EL (cell line): ENCODE measurements around the gene ISCA2.
"Not testable (repeated sequence)": the region's sequence is repeated elsewhere in the genome, so short reads cannot be mapped to it uniquely, and the experiment has no call there.

Experiments
- DNase-seq: peaks from one replicate; pipeline ENCODE4 v3.0.0-alpha.2; 2016

The ISCA2 gene

DNA sequence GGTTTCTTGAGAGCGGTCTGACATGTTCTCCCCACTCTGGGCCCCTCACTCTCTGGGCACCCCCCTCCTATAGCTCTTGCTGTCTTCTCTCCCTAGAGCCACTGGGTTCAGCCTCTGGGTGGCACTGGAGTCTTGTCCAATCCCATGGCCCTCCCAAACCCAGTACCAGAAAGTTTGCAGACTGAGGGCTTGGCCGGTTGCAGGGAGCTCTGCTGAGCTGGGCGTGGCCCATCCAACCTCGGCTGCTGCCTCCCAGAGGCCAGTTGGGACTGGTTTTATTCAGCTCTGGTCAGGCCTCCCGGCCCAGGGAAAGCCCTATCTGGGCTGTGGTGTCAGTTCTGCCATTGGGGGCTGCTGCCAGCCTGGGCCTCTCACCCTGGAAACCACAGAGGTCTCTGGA, 37.9 kb downstream of the ISCA2 start:
- peak; percentile 50 for DNase-seq

DNA sequence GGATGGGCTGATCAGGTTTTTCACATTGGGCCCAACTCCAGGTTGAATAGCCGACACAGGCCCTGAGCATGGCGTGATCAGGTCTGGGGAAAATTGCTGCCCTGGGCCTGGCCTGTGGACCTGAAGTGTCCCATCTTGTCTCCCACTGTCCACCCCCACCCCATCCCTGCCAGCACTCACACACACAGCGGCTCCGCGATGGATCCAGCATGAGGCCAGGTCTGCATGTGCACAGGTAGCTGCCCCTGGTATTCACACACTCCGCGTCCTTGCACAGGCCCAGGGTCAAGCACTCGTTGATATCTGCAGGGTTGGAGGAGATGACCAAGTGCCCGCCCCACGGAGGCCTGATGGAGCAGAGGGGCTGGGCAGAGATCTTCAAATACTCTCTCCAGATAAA, 38.7 kb downstream of the ISCA2 start:
- DNase-seq: no peak

DNA sequence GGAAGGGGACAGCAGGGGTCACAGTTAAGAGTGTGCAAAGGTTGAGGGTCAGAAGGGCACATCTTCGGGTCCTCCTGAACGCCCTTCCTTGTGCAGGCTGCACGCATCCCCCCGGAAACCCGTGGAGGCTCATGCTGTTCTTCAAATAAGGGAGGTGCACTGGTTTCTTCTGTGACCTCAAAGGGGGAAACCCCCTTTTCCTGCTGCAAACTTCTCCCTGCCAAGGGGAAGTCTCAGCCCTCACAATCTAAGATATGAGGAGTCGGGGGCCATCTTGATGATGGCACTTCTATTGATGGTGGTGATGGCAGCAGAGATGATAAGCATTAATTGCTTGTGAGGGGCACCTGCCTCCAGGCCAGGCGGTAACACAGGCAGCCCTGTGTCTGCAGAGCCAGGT, 40.0 kb downstream of the ISCA2 start:
- DNase-seq: no peak

DNA sequence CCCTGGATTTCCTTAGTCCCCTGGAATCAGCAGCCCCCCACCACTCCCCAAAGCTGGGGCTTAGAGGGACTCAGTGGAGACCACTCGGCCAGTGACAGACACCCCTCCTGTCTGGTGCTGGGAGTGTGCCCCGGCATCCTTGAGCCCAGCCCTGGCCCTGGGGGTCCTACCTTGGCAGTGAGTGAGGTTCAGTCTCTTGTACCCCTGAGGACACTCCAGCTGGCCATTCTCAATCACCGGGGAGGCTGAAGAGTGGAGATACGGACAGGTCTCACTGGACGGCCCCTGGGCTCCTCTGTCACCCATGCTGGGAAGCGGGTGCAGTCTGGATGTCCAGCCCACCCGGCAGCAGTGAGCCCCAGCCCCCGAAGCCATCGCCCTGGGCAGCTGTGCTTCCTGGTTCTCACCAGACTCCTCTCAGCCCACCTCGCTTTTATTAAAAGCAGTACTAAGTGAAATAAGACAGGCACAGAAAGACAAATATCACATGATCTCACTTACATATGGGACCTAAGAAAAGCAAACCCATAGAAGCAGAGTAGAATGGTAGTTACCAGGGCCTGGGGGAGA, 42.3 kb downstream of the ISCA2 start:
- no peak for DNase-seq

DNA sequence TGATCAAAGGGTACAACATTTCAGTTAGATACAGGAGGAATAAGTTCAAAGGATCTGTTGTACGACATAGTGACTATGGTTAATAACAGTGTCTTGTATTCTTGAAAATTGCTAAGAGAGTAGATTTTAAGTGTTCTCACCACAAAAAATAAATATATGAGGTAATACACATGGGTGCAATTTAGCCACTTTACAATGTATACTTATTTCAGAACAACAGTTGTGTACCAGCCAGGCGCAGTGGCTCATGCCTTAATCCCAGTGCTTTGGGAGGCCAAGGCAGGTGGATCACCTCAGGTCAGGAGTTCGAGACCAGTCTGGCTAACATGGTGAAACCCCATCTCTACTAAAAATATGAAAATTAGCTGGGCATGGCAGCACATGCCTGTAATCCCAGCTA, 42.8 kb downstream of the ISCA2 start:
- DNase-seq: not testable (repeated sequence)

DNA sequence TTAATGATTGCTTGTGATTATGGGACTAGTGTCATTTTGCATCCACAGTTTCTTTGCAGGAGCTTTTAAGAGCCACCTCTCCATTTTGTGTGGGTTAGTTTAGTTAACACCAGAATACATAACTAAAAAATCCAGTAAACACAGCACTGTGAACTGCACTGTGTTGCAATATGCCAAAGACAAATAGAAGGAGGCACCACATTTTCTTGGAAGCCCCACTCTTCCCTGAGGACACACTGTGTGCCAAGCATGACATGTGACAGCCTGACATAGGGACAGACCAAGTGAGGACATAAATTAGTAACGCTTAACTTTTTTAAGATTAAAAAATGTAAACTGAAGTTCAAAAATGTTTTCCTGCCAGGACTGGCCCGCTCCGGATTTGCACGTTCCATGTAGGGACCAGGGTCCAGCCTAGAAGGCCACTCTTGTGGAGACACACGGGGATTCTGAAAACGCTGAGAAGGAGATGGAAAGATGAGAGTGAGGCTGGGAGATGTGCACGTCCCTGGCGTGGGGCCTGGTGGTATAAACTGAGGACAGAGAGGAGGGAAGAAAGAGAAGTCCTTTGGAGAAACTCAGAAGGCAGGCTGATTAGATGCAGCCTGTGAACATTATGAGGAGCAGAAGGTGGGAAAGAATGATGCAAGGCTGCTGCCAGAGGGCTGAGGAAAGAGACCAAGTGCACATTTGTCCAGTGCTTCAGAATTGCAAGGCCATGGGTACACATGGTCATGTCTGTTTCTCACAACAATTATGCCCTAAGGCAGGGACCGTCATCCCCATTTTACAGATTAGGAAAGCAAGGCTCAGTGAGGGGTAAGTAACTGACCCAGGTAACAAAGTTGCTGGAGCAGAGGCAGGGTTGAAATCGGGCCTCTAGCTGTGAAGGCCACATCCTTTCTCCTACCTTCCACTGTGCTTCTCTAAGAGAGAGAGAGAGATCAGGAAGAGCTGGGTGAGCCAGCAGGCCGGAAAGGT, 45.1 kb downstream of the ISCA2 start:
- no peak for DNase-seq

DNA sequence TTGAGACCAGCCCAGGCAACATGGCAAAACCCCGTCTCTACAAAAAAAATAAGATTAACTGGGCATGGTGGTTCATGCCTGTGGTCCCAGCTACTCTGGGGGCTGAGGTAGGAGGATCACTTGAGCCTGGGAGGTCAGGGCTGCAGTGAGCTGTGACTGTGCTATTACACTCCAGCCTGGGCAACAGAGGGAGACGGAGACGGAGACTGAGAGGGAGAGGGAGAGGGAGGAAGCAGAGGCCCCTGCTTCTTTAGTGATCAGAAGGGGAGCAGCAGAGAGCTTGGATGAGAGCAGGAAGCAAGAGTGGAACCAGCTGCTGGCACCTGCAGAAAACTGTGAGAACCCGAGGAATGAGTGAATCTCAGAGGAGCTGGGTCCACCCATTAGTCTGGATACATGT, 45.9 kb downstream of the ISCA2 start:
- DNase-seq: no peak

DNA sequence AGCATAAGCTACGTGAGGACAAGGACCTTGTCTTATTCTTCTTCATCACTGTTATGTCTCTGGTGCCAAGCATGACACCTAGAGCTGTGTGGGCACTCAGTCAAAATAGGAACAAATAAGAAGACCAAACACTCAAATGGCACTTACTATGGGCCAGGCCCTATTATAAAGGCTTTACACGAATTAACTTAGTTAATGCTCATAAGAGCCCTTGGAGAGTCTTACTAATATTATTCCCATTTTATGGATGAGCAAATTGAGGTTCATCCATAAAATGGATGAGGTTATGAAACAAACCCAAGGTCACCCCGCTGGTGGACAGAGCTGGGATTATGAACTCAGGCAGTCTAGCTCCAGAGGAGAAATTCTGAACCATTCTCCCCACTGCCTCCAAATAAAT, 47.7 kb downstream of the ISCA2 start:
- DNase-seq: no peak

DNA sequence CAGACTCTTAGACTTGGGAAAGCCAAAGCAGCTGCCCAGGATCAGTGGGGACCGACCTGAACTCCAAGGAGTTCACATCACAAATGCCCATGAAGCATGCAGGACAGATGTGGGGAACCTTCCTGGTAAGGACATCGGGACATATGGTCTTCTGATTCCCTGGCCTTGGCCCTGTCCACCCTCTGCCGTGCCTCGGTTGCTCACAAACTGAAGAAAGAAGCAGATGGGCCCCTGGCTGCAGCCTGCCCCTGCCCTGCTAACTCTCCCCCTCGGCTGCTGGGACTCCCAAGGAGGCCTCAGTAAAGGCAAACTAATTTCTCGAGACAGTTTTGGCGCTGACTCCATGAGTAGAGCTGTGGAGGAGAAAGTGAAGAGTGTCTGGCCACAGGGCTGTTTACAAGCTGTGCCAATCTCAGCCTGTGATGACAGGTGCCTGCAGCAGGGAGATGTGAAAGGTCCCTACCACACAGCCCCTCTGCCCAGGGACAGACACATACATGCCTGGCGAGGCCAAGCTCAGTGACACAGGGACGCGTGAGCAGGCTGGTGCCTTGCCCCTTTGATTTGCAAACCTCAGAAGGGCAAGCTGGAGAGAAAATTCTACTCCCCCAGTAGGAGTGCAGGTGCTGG, 48.6 kb downstream of the ISCA2 start:
- DNase-seq: no peak

DNA sequence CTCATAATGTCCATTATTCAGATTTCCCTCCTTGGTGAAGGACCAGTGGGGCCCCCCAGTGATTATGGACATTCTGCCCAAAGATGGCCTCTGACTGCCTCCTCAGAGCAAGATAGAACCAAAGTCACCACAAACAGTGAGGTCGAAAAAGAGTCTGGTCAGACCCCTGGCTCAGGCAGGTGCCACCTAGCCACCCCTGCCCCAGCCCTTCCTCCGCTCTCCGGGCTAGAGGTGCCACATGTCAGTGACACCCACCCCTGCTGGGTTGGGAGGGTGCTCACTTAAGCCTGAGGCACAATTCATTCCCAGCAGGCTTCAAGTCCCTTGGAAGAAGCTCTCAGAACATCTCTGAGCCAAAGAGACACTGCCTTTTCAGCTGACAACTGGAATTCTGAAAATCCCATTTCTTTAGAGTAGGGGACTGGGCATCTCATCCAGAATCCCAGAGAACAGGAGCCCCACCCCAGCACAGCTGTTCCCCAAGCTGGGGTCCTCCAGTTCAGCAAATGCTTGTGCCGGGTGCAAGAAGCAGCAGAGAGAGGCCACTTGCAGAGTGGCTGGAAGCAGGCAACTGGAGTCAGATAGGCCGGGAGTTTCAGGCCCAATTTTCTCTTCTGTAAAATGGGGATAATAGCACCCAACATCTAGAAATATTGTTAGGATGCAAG, 50.3 kb downstream of the ISCA2 start:
- DNase-seq: no peak

DNA sequence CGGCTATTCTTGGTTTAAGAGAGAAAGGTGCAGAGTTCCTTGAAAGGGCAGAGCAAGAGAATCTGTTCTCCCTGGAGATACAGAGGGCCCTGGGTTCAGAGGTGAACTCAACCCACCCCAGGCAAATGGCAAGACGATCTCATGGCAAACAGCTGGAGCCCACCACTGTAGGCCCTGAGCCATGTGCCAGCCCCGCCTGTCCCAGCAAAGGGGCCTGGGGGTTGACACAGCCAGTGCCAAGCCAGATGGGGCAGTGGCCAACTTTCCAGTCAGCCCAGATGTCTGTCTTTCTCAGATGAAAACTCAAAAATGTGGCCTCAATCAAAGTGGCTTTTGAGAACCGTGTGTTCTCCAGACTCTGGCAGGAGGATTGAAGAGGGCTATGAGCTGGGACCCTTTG, 51.8 kb downstream of the ISCA2 start:
- DNase-seq: no peak

DNA sequence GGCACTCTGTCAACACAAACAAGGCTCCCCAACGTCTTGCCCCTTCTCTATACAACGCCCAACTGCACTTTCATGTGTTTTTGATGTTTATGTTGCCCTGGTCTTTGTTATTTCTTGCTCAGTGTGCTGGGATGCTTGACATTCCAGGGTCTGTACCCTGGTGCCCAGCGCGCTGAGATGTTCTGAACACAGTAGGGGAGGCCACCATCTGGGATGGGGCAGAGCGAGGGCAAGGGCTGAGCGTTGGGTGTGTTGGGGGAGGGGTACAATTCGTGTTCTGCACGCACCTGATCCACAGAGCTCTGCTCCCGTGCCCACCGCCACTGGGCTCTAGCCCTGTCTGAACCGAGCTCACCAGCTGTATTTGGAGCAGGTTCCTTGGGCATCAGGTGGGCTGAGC, 52.9 kb downstream of the ISCA2 start:
- DNase-seq: no peak
